Measurements from ENCODE around the gene CHKB.

The CHKB gene

DNA sequence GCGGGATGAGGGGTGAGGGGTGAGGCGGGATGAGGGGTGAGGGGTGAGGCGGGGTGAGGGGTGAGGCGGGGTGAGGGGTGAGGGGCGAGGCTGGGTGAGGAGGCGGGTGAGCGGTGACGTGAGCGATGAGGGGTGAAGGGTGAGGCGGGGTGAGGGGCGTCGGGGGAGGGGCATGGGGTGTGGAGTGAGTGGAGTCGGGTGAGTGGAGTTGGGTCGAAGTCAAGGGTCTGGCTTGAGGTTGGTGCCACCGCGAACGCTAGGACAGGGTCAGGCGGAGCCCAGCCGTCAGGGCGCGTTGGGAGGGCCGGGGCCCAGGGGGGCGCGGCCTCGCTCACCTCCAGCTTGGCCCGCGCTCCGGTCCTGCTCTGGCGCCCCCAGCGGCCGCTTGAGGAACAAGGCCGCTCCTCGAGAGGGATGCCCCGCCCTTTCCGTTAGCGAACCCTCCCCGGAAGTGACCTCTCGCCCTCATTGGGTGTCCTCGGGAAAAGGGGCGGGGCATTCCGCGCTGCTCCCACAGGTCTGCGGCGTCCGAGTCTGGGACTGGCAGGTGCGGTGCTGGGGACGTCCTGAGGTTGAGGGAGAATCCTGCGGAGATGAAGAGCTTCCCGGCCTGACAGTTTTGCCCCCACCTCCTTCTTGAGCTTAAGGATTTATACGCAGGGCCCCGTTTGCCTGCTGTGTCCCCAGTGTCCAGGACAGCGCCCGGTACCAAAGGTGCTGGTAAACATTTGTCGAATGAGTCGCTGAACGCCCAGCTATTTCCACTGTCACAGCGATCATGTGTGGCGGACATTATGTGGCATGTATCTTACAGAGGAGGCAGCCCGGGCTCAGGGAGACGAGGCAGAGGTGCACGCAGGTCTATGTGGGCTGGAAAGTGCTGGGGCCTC lies 19.9 kb downstream of the CHKB start, which contains the start of gene SYCE3:
Gene SYCE3 (minus strand): TSS at position 397 of the 890 bp plus-strand sequence. CDS start 6,514 bp downstream, outside the sequence.
- DNase-seq (ENCODE audit: low read depth): peak; percentile 83
- H3K4me3 ChIP-seq (ENCODE audit: low read length): peak within 1 kb of the TSS; percentile 78
- TF ChIP-seq, protein P1, sequence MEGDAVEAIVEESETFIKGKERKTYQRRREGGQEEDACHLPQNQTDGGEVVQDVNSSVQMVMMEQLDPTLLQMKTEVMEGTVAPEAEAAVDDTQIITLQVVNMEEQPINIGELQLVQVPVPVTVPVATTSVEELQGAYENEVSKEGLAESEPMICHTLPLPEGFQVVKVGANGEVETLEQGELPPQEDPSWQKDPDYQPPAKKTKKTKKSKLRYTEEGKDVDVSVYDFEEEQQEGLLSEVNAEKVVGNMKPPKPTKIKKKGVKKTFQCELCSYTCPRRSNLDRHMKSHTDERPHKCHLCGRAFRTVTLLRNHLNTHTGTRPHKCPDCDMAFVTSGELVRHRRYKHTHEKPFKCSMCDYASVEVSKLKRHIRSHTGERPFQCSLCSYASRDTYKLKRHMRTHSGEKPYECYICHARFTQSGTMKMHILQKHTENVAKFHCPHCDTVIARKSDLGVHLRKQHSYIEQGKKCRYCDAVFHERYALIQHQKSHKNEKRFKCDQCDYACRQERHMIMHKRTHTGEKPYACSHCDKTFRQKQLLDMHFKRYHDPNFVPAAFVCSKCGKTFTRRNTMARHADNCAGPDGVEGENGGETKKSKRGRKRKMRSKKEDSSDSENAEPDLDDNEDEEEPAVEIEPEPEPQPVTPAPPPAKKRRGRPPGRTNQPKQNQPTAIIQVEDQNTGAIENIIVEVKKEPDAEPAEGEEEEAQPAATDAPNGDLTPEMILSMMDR (conservative IDR thresholded peaks at IDR 0.05; ENCODE audit: low read length): peak; percentile 63

DNA sequence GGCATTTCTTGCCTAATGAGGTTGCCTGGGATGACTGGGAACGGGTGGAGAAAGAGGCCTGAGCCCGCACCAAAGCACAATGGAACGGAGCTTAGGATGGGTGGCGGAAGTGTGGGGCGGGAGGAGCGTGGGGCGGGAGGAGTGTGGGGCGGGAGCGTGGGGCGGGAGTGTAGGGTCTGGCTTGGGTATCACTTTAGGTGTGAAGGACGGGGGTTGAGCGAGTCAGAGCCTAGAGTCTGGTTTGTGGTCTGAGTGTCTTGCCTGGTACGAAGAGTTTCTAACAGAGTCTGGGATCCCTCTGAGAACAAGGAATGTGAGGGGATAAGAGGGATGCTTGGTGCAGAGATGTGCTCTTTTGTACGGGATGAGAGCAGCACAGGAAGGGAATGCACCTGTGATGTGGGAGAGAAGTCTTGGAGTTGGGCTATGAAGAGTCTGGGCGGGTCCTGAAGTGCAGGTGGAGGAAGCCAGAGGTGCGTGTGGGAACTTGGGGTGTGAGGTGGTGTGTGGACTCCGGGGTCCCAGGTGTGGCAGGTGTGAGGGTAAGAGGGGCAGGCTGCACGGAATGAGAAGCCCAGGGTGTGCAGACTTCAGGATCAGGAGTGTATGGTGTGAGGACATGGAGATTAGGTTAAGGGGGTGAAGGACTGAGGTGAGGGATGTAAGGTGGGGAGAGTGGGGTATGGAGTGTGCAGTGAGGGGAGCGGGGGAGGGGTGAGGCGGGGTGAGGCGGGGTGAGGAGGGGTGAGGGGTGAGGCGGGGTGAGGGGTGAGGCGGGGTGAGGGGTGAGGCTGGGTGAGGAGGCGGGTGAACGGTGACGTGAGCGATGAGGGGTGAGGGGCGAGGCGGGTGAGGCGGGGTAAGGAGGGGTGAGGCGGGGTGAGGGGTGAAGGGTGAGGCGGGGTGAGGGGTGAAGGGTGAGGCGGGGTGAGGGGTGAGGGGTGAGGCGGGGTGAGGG lies 21.0 kb downstream of the CHKB start:
- H3K4me3 ChIP-seq (ENCODE audit: low read length): no peak overlapping the region
- TF ChIP-seq, protein P1 (conservative IDR thresholded peaks at IDR 0.05; ENCODE audit: low read length): no peak
- no peak for DNase-seq (ENCODE audit: low read depth)

DNA sequence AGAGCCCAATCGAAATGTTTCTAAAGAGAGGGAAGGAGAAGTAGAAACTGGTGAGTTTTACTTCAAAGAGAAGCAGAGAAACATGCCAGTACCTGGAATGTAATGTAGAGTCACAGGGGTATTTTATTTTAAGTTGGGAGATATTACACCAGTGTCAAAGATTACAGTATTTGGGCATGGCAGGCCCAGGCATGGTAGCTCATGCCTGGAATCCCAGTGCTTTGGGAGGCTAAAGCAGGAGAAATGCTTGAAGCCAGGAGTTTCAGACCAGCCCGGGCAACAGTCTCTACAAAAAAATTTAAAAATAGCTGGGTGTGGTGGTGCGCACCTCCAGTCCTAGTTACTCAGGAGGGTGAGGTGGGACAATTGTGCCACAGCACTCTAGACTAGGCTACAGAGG lies 22.6 kb downstream of the CHKB start:
- TF ChIP-seq, protein P1 (conservative IDR thresholded peaks at IDR 0.05; ENCODE audit: low read length): no peak
- no peak overlapping the region for H3K4me3 ChIP-seq (ENCODE audit: low read length)
- no peak for DNase-seq (ENCODE audit: low read depth)

DNA sequence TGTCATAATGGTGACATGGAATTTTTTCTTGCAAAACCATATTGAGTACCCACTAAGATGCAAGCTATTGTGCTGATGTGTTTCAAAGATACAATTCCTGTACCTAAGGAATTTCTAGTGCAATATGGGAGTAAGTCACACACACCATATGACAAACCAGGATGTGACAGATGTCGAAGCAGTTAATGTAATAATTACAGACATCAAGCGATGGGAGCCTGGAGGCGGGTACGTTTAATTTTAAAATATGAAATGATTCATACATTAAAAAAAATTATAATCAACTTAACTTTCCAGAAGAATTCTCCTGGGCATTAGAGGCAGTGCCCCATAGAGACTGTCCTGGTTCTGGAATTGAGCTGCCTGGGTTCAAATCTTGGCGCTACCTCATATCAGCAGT lies 25.9 kb downstream of the CHKB start:
- TF ChIP-seq, protein P1 (conservative IDR thresholded peaks at IDR 0.05; ENCODE audit: low read length): no peak
- no peak for DNase-seq (ENCODE audit: low read depth)
- H3K4me3 ChIP-seq (ENCODE audit: low read length): no peak overlapping the region

DNA sequence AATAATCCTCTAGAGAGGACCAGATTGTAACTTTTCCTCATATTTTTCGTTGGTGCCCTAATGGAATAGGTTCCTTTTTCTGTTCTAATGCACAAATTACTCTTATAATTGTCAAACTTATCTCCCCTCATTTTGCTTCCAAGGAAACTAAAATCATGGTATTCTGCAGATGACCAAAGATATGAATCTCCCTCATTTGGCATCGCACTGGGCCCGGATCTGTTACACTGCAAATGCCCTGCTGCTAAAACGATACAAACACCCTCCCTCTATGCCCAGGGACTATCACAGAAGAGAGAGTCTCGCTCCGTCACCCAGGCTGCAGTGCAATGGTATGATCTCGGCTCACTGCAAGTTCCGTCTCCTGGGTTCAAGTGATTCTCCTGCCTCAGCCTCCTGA lies 29.3 kb downstream of the CHKB start:
- DNase-seq (ENCODE audit: low read depth): no peak
- TF ChIP-seq, protein P1 (conservative IDR thresholded peaks at IDR 0.05; ENCODE audit: low read length): no peak
- H3K4me3 ChIP-seq (ENCODE audit: low read length): no peak overlapping the region

DNA sequence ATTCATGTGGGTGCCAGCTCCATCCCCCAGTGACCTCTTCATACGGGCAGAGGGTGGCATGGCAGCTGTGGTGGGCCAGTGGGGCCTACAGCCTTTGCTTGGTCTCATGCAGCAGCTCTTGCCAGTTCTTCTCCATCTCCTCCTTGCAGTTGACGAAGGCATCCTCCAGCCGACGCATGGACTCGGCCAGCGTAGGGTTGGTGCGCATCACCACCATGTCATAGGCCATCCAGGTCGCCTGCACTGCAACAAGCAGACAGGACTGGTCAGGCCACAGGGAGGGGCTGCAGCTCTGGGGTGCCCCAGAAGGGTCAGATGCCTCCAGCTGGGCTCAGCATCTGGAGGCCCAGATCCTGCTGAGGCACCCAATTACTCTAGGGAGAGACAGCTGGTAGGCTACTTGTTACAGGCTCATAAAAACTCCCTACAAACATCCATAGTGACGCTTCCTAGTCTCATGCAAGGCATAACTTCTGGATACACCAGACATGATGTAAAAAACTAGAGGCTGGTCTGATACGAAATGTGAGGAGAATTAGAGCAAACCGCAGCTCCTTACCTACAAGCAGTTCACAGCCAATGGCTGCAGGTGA lies 31.4 kb downstream of the CHKB start:
- no peak for DNase-seq (ENCODE audit: low read depth)
- TF ChIP-seq, protein P1 (conservative IDR thresholded peaks at IDR 0.05; ENCODE audit: low read length): no peak
- H3K4me3 ChIP-seq (ENCODE audit: low read length): no peak overlapping the region
